Hippocampal formation (tissue), 2 donors: ENCODE results near the gene SPDYE2.
"Not testable (repeated sequence)": the region's sequence is repeated elsewhere in the genome, so short reads cannot be mapped to it uniquely, and the experiment has no call there.

Experiments used
- DNase-seq, 2 donors: peaks; one replicate each; lab custom pipeline; 2025; lab: John Stamatoyannopoulos, UW

Gene SPDYE2

GRCh38 chr7:102540604-102541003 lies 10.4 kb upstream of the SPDYE2 start:
- DNase-seq, result not testable (repeated sequence)

GRCh38 chr7:102542083-102542482 lies 8.9 kb upstream of the SPDYE2 start:
- DNase-seq, result not testable (repeated sequence)

- not testable (repeated sequence) for DNase-seq
These were observed 8.3 kb upstream of the SPDYE2 start for GRCh38 chr7:102542771-102543170.

- DNase-seq, result not testable (repeated sequence)
These were observed 7.4 kb upstream of the SPDYE2 start, which contains the start of gene UPK3BL2 for GRCh38 chr7:102543596-102543995. Gene UPK3BL2, minus strand, starts transcription at chr7:102543696. Its CDS starts 60 bp downstream, at chr7:102543636.

- not testable (repeated sequence) for DNase-seq
These were observed 6.7 kb upstream of the SPDYE2 start for GRCh38 chr7:102544372-102544771.

- DNase-seq, result not testable (repeated sequence)
These were observed 5.7 kb upstream of the SPDYE2 start for GRCh38 chr7:102545288-102545687.

GRCh38 chr7:102546353-102546752 lies 4.7 kb upstream of the SPDYE2 start:
- not testable (repeated sequence) for DNase-seq

GRCh38 chr7:102568620-102569019 lies 17.6 kb downstream of the SPDYE2 start:
- DNase-seq, result not testable (repeated sequence)

- not testable (repeated sequence) for DNase-seq
These were observed 21.5 kb downstream of the SPDYE2 start, which contains the start of gene POLR2J3 for GRCh38 chr7:102572261-102573239. Gene POLR2J3, minus strand, starts transcription at chr7:102572583. Its CDS starts 62 bp downstream, at chr7:102572521.

GRCh38 chr7:102574607-102575006 lies 23.6 kb downstream of the SPDYE2 start:
- DNase-seq, result not testable (repeated sequence)

- DNase-seq, result not testable (repeated sequence)
These were observed 25.3 kb downstream of the SPDYE2 start for GRCh38 chr7:102576363-102576762.

GRCh38 chr7:102577315-102578240 lies 26.6 kb downstream of the SPDYE2 start:
- DNase-seq, result not testable (repeated sequence)

- not testable (repeated sequence) for DNase-seq
These were observed 27.5 kb downstream of the SPDYE2 start for GRCh38 chr7:102578486-102578885.

GRCh38 chr7:102581722-102582121 lies 30.7 kb downstream of the SPDYE2 start:
- not testable (repeated sequence) for DNase-seq

- not testable (repeated sequence) for DNase-seq
These were observed 32.5 kb downstream of the SPDYE2 start for GRCh38 chr7:102583495-102583894.

- not testable (repeated sequence) for DNase-seq
These were observed 38.8 kb downstream of the SPDYE2 start for GRCh38 chr7:102589857-102590256.

GRCh38 chr7:102592477-102593019 lies 41.5 kb downstream of the SPDYE2 start:
- not testable (repeated sequence) for DNase-seq

- not testable (repeated sequence) for DNase-seq
These were observed 42.8 kb downstream of the SPDYE2 start for GRCh38 chr7:102593637-102594334.

GRCh38 chr7:102596036-102596435 lies 45.0 kb downstream of the SPDYE2 start:
- DNase-seq, result not testable (repeated sequence)

GRCh38 chr7:102599699-102600098 lies 48.7 kb downstream of the SPDYE2 start:
- DNase-seq, result not testable (repeated sequence)

- not testable (repeated sequence) for DNase-seq
These were observed 51.3 kb downstream of the SPDYE2 start for GRCh38 chr7:102602317-102602716.
